HS-5 (cell line): ENCODE results near the gene SORD.
"Not testable (repeated sequence)": the region's sequence is repeated elsewhere in the genome, so short reads cannot be mapped to it uniquely, and the experiment has no call there.

Experiments
- DNase-seq: peaks from one replicate; pipeline ENCODE4 v3.0.0-alpha.2; 2012; ENCODE audit warnings: low read depth

SORD gene

GRCh38 chr15:45062301-45062700 is 39.3 kb downstream of the SORD start:
- DNase-seq, result not testable (repeated sequence)

DNA sequence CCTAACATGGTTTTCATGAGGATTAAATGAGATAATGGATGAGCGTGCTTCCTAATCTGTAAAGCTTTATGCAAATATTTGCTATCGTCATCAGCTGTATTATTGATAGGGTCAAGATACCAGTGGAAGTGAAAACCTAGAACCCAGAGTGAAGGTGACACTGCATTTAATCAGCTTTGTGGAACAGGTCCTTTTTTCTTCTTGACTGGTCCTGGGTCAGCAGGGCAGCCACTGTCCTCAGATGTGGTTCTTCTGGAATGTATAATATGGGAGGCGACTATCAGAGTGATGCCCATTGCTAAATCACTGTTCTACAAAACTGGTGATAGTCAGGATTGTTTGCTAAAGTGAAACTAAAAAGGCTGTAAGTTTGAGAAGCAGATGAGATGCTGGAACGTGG is 41.4 kb downstream of the SORD start:
- no peak for DNase-seq

DNA sequence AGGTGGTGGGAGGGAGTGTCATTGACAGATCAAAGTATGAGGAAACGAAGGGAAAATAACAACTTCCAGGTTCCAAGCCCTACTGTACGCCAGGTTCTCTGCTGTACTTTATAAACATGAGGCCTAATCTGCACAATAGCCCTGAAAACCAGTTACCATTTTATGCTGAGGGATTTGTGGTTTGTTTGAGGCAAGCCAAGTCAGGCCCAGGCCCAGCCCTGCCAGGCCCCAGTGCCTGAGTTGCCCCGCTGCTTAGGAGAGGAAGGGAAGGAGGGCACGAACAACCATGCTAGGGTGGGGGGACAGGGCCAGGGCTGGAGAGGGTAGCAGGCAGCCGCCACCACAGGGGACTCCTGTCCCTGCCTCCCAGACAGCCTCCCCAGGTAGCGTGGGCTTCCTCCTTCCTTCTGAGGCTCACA is 47.0 kb downstream of the SORD start:
- DNase-seq, result not testable (repeated sequence)

DNA sequence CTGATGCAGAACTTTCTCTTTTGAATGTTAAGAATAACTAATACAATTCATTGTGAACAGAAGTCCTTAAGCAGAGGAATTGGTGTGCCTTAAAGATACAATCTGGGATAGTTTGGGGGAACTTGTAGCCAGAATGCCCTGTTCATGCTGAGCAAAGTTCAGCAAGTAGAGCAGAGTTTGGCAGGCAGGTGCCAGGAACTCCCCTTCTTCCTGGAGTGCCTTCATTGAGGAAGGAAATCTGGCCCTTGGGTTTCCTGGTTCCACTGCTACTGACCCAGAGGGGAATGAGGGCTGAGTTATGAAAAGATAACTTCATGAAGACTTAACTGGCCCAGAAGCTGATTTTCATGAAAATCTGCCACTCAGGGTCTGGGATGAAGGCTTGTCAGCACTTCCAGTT is 50.6 kb downstream of the SORD start:
- DNase-seq, result not testable (repeated sequence)

DNA sequence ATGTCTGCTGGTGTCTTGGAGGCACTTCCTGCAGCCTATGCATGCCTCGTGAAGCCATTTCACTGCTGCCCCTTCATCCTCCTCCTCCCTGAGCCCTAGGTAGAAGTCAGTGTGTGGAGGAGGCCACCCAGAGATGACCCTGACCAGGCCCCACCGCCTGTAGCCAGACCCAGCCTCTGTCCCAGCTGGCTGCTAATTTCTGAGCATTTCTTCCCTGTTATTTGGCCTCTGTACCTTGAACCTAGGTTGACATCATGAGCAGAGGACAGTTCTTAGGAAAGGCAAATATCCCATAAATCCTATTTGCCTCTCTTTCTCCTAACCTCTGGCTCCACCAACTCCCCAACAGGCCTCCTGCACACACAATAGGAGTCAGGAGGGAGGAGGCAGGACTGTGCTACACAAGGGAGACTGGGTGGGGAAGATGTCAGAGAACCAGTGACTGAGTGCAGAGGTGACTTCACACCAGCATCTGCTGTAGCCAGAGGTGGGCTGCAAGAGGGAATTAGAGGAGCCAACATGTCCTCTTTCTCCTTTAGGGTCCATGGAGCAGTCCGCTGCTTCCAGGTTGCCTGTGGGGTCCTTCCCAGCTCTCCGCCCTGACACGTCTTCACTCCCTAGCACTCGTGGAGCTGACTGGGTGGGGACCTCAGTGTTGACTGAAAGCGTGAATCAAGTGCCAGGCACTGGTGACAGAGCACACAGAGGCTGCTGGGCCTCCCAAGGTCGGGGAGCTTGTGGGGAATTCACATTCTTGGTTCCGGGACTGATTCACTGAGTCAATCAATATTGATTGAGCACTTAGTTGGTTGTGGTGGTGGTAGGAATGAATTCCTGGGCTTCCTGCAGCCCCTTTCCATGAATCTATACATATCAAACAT is 52.7 kb downstream of the SORD start:
- not testable (repeated sequence) for DNase-seq

DNA sequence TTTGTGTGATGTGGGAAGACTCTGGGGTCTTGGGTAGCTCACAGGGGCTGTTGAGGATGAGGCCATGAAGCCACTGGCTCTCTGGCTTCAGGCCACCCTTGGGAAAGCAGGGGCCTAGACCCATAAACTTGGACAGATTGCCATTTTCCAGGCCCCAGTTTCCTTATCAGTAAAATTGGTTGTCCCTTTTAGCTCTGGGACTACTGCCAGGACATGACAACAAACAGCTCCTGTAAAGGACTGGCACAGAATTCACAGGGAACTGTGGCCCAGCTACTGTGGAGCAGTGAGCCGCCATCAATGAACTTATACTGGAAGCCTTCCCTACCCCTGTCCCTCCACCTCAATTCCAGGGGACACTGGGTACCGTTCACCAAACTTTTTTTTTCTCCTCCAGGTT is 54.4 kb downstream of the SORD start:
- not testable (repeated sequence) for DNase-seq

GRCh38 chr15:45079201-45079600 is 56.2 kb downstream of the SORD start:
- not testable (repeated sequence) for DNase-seq

GRCh38 chr15:45079628-45080246 is 56.7 kb downstream of the SORD start:
- not testable (repeated sequence) for DNase-seq

DNA sequence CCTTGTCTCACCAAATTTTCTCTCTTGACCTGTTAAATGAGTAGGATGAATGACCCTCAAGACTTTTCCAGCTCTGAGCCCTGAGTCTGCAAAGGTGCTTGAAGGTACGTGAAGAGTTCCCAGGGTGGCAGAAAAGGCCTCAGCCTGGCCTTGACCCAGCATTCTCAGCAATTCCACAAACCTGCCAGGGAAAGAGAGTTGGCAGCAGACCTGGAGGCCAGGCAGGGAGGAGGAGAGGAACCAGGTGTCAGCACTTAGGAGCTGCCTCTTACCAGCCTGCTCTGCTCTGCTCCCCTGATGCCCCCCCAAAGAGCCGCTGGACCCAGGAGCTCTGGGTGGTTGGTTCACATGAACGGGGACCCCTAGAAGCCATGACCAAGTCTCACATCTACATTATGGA is 57.6 kb downstream of the SORD start:
- DNase-seq, result not testable (repeated sequence)

DNA sequence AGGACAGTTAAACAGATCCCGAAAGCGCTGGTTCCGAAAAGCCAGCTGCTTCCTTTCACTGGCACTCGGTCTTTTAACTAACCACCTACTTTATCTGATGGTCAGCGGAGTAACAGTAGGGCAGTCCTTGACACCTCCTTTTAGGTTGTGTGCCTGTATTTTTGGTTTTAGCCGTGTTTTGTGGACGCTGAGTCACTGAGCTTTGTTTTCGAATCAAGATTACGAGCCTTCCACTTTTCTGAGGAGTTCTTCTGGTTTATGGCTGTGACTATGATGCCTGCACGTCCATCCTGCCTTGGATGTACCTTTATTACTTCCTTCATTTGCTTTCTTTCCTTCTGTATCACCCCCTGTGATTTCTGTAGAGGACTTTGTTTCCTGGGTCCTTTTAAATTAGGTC is 59.4 kb downstream of the SORD start:
- DNase-seq, result not testable (repeated sequence)

GRCh38 chr15:45083223-45083622 is 60.2 kb downstream of the SORD start:
- no peak for DNase-seq

GRCh38 chr15:45084163-45084562 is 61.2 kb downstream of the SORD start:
- DNase-seq, result no peak

GRCh38 chr15:45087513-45087912 is 64.5 kb downstream of the SORD start:
- no peak for DNase-seq

- DNase-seq, result no peak
Observed at GRCh38 chr15:45088801-45089711, 66.1 kb downstream of the SORD start.

GRCh38 chr15:45089712-45090373 is 66.8 kb downstream of the SORD start:
- DNase-seq, result no peak

GRCh38 chr15:45091161-45091560 is 68.2 kb downstream of the SORD start:
- no peak for DNase-seq

GRCh38 chr15:45091576-45091975 is 68.6 kb downstream of the SORD start:
- DNase-seq, result no peak

DNA sequence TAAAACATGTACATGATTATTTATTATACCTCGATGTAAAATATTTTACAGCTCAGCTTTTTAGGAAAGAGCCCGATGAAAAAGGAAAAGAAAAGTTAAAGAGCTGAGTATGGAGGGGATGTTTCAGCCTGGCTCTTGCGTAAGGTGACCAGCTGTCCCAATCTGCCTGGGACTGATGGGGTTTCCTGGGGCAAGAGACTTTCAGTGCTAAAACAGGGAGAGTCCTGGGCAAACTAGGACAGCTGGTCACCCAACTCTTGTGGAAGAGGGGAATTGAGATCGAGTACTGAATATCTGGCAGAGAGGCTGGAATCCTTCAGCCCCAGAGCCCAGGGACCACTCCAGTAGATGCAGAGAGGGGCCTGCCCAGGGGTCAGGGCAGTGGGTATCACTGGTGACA is 70.0 kb downstream of the SORD start:
- DNase-seq, result no peak

DNA sequence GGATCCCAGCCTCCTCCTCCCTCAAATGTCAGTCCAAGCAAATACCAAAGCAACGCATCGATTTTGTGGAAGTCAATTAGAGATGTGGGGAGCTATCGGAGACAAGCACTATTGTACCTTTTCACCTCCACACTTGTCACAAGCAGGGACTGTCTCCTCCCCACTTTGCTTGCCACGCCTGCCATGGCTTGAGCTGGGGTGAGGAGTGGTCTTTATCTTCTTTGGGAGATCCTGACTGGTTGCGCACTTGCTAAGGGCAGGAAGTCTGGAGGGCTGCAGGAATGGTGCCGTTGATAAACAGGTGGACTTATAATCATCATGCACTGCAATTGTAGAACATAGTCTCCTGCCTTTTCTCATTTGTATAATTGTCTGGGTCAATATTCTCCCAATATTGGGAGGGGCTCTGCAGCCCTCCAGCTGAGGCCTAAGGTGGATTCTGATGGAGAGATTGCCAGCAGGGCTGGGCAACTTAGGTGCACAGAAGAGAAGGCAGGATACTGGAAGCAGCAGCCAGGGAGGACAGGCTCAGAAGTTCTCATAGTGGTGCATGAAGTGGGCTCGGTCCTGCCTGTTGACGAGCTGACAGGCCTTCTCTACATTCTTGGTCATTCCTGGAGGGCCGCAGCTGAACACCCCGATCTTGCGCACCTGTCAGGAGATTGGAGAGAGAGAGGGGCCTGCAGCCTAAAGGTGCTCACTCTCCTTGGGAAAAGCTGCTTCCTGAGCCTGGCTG is 70.8 kb downstream of the SORD start:
- no peak for DNase-seq

DNA sequence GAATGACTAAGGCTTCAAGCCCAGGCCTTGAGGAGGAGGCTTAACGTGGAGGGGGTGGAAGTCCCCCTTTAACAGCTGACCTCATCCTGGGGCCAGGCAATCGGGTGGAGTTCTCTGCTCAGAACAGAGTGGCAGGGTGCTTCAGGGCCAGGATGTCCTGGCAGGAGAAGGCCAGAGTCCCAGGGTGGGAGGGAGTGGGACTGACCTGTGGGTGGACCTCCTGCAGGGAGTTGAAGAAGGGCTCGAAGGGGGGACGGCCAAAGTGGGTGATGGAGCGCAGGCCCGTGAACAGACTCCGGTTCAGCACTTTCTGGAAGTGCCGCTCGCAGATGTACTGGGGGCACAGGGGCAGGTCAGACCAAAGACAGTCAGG is 71.3 kb downstream of the SORD start:
- no peak for DNase-seq

DNA sequence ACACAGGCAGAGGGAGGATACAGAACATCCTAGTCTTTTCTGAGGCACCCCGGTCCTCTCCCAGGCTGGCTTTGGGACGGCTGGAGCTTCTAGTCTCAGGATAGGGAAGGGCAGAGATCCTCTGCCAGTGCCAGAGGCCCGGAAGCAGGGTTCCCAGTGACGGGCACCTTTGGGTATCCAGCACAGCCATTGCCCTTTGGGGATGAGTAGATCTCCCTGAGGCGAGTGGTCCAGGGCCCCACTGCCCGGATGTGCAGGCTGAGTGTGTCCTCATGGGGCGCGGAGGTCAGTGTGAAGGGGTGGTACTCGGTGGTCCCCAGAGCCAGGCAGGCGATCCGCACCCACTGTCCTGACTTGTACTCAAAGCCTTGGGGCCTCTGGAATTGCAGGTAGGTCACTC is 72.7 kb downstream of the SORD start:
- no peak for DNase-seq
